Left colon (tissue), 2 donors: ENCODE results near the gene ZNF626. TPM values are rescaled to one million over a fixed set of nuclear protein-coding genes. Genes with fewer than 3 reads are reported as not detected.
A peak's percentile ranks its signal among the peaks of the same experiment; 100 is the strongest.
"Not testable (repeated sequence)": the region's sequence is repeated elsewhere in the genome, so short reads cannot be mapped to it uniquely, and the experiment has no call there.

Experiments
- ATAC-seq: fragments of 200-7000 bp; cut with Tn5 transposase; one replicate; pipeline ENCODE4 v1.9.1; 2020; ENCODE audit warnings: mild to moderate bottlenecking, moderate library complexity
- DNase-seq, 2 donors: peaks; one replicate each; pipeline ENCODE4 v3.0.0-alpha.2; 2020
- intact Hi-C, 2 donors: fragments of 100-400 bp; cut with DNase I in 1 of 2; cut with micrococcal nuclease in 1 of 2; formaldehyde crosslinking; loops; one replicate each; pipeline versions ENCODE4 v1.11.2 to v1.14.0; 2022; cut with DNase I, micrococcal nuclease
- long read RNA-seq: library from polyadenylated mRNA; unstranded; transcript quantifications from one replicate; pipeline ENCODE4 v2.0.0, GENCODE V29; 2021
- total RNA-seq, 2 donors: library from RNA; stranded (reverse); fragmentation: NEBNext Ultra II Directional; extraction: Animal tissue kit (Norgen Biotek cat#: 25700); gene quantifications; one replicate each; pipeline ENCODE4 v1.2.1, GENCODE V29; 2021
- donor health status: DM: no; HTN: no; CAD: no.
- donor health status: DM: yes; HTN: yes; CAD: no.

The ZNF626 gene
- 1 to 10 TPM; 2.2 to 3.1 TPM for total RNA-seq
- long read RNA-seq, partial matches to known transcripts, result 0 of 1 reads
- long read RNA-seq, other reads (novel, unspliced or antisense), result 1 of 1 reads

DNA sequence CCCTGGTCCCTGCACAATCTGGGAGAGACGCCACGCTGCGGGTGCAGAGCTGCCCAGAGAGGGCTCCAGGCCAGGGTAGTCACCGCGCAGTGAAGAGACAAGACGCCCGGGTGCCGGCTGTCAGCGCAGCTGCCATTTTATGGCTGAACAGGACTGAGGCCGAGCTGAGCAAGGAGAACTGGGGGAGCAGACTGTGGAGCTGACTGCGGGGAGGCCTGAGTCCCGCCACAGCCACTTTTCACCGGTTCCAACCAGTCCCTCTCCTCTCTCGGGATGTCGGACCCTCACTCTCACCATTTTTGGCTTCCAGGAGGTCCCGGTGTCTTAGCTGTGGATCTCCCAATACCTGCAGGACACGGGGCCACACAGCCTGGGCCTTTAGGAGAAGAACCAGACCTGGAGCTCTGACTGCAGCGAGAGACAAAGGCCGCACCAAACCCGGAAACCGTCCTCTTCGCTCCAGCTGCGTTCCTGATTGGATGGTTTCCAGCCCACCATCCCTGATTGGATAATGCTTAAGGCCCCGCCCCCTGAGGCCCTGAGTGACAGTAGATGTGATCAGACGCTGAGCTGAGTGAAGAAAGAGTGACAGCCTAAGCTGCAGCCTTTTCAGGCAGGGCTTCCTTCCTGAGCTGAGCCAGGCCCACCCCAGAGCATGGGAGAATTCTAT lies at the start of gene ZNF626:
Gene ZNF626 (minus strand): TSS at position 422 of the 670 bp plus-strand sequence. CDS start 125 bp downstream, at position 297.
- ATAC-seq (peak; percentile 83), DNase-seq (peak; percentile 90 to 92)
- intact Hi-C loops, result no loop called here

DNA sequence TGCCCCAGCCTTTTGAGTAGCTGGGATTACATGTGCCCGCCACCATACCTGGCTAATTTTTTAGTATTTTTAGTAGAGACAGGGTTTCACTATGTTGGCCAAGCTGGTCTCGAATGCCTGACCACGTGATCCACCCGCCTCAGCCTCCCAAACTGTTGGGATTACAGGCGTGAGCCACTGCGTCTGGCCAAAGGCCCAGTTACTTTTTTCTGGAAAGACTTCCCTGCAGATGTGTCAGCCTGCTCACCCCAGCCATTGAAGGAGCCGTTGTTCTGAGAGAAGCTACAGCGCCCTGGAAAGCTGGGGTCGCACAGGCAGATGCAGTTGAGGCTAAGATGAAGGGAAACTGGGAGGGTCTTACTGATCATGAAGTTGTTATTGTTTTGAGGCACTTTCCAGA lies 7.9 kb upstream of the ZNF626 start:
- ATAC-seq (no peak), DNase-seq (no peak)
- intact Hi-C loops, result no loop called here

DNA sequence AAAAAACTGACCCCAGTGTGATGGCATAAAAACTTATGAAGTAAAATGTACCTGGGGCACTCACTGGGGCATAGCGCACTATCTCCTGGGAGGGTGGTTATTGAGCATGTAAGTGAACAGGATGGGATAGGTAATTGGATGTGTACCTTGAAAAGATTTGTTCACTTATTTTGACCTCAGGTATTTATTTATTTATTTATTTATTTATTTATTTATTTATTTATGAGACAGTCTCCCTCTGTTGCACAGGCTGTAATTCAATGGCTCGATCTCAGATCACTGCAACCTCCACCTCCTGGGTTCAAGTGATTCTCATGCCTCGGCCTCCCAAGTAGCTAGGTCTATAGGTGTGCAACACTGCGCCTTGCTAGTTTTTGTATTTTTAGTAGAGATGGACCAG lies 5.9 kb upstream of the ZNF626 start:
- ATAC-seq (no peak), DNase-seq (no peak)
- intact Hi-C loops, result no loop called here

- no peak for ATAC-seq
- peak in 1 of 2 donors; percentile 16 for DNase-seq
- intact Hi-C loops, result no loop called here
Observed at GRCh38 chr19:20664901-20665781, 3.8 kb upstream of the ZNF626 start.

DNA sequence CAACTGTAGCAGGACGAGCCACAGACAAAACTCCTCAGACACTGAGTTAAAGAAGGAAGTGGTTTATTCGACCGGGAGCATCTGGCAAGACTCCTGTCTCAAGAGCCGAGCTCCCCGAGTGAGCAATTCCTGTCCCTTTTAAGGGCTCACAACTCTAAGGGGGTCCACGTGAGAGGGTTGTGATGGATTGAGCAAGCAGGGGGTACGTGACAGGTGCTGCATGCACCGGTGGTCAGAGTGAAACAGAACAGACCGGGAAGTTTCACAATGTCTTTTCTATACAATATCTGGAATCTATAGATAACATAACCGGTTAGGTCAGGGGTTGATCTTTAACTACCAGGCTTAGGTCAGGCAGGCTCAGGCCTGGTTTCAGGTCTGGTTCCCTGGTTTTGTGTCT lies 3.1 kb upstream of the ZNF626 start:
- intact Hi-C loops, DNase-seq, ATAC-seq: not testable (repeated sequence)

DNA sequence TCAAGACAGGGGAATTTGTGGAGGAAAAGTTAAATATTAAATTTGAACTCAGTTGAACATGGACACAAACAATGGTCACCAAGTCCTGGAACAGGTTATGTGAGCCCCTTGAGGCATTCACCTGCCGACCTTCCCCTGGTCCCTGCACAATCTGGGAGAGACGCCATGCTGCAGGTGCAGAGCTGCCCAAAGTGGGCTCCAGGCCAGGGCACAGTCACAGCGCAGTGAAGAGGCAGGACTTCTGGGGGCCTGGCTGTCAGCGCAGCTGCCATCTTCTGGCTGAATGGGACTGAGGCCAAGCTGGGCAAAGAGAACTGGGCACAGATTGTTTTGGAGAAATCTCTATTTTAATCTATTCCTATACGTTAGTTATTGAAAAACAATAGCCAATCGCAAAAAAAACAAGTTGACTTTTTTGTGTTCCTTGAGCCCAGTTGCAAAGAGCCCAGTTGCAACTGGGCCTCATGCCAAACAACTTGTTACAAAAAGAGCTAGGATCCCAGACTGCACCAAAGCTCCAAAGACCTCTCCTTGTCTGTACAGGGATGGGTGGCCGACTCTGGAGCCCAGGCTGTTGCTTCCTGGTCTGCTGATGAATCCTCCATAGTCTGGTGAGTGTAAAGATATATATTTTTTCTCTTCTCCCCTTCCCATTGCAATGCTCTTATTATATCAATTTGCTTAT lies 1.2 kb upstream of the ZNF626 start:
- ATAC-seq (no peak), DNase-seq (no peak)
- intact Hi-C loops, result no loop called here

DNA sequence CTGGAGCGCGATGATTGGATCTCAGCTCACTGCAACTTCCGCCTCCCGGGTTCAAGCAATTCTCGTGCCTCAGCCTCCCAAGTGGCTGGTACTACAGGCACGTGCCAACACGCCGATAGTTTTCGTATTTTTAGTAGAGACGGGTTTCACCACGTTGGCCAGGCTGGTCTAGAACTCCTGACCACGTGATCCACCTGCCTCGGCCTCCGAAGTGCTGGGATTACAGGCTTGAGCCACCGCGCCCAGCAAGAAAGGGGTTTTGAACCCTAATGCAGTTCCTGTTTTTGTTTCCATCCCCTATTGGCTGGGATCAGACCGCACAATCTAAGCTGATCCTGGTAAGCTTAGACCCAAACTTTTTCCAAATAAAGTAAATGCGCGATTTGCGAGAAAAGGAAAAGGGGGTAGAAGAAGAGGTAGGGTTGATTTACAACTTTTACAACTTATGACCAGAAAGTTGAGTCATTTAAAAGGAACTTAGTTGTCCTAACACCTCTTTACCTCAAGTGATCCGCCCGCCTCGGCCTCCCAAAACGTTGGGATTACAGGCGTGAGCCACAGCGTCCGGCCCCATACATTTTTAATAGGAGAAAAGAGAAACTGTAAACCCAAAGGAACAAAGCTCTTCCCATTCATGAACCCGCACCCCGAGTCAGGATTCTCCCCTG lies 764 bp downstream of the ZNF626 start:
- ATAC-seq (no peak), DNase-seq (no peak)
- intact Hi-C loops, result no loop called here

- DNase-seq (no peak), ATAC-seq (no peak)
- intact Hi-C loops, result no loop called here
Observed at GRCh38 chr19:20640545-20640944, 20.8 kb downstream of the ZNF626 start.

GRCh38 chr19:20640023-20640422 lies 21.3 kb downstream of the ZNF626 start:
- intact Hi-C loops, result no loop called here
- ATAC-seq (no peak), DNase-seq (no peak)

- DNase-seq, intact Hi-C loops, ATAC-seq: not testable (repeated sequence)
Observed at GRCh38 chr19:20624560-20624959, 36.8 kb downstream of the ZNF626 start.

DNA sequence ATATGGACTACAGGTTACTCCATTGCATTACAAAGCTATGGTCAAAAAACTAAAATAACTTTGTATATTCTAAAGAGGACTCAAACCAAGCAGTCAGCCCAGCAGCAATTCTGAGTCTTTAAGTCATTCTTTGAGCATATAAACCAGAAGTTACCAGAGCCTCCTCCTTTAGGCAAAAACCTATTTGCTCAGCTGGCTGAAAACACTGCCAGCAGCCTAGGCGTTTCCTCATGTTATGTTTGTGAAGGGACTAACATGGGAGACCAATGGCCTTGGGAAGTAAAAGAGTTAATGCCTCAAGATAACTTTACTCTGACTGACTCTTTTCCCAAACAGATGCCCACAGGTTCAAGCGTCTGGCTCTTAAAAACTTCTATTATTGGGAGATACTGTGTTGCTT lies 45.3 kb downstream of the ZNF626 start:
- ATAC-seq (no peak), DNase-seq (no peak)
- intact Hi-C loops, result no loop called here

- DNase-seq, ATAC-seq, intact Hi-C loops: not testable (repeated sequence)
Observed at GRCh38 chr19:20614971-20615370, 46.4 kb downstream of the ZNF626 start.

- intact Hi-C loops, result no loop called here
- no peak for DNase-seq
- ATAC-seq, result no peak
Observed at GRCh38 chr19:20612711-20613316, 48.6 kb downstream of the ZNF626 start.

DNA sequence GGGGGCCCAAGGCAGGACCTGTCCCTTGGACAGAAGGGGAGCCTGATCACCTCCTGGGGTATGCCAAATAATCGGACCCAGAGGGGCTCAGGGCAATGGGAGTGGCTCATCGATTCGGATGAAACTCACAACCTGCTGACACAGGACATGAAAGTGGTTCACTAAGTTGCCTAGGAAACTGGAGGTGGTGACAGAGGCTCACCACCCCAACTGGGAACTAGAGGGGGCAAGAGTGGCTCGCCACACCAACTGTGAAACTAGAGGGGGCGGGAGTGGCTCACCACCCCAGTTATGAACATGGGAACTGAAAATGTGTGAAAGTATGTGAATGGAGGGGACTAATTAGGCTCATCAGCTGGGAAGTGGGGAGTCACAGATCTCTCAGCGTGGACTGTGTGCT lies 49.5 kb downstream of the ZNF626 start:
- ATAC-seq (no peak), DNase-seq (no peak)
- intact Hi-C loops, result no loop called here

- intact Hi-C loops, result no loop called here
- ATAC-seq, result no peak
- no peak for DNase-seq
Observed at GRCh38 chr19:20607943-20608342, 53.4 kb downstream of the ZNF626 start.
